ENCODE data around the gene CADM1. TPM values are rescaled to one million over a fixed set of nuclear protein-coding genes. Genes with fewer than 3 reads are reported as not detected.

CADM1 gene
- polyA plus RNA-seq, 1 experiment: 31.8 TPM

DNA sequence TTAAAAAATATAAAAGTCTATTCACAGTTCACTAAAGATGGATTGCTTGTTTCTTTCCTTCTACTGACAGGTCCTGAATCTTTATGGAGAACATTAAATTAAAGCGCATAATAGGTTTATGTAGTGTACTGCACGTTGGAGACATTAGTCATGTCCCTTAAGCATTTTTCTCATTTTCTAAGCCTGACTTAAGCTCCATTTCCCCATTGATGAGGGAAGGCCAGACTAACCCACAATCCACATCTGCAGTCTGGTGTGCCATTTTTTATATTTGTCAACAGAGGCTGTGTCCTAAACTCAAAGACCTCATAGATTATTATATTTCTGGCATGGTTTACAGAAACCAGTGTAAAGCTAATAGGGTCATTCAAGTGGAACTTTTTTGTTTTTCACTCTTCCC, 39.9 kb downstream of the CADM1 start:
- ChIA-PET POLR2A (no interaction called here), CTCF (interaction anchor here (0.6 kb wide), 1 partner anchor 57 kb away, joined by 3 read pairs; no protein-coding TSS in a partner anchor)
- TF ChIP-seq, protein P1, sequence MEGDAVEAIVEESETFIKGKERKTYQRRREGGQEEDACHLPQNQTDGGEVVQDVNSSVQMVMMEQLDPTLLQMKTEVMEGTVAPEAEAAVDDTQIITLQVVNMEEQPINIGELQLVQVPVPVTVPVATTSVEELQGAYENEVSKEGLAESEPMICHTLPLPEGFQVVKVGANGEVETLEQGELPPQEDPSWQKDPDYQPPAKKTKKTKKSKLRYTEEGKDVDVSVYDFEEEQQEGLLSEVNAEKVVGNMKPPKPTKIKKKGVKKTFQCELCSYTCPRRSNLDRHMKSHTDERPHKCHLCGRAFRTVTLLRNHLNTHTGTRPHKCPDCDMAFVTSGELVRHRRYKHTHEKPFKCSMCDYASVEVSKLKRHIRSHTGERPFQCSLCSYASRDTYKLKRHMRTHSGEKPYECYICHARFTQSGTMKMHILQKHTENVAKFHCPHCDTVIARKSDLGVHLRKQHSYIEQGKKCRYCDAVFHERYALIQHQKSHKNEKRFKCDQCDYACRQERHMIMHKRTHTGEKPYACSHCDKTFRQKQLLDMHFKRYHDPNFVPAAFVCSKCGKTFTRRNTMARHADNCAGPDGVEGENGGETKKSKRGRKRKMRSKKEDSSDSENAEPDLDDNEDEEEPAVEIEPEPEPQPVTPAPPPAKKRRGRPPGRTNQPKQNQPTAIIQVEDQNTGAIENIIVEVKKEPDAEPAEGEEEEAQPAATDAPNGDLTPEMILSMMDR (IDR thresholded peaks at IDR 0.05; ENCODE audit: insufficient read depth, low read depth, low read length): no peak
- Histone ChIP-seq H3K27me3 (ENCODE audit: control insufficient read depth, insufficient read depth, low read length) (no peaks in the 10 kb centered on the region), H3K4me3 (ENCODE audit: low read depth, low read length) (no peak overlapping the region), H3K36me3 (ENCODE audit: control insufficient read depth, insufficient read depth, low read length) (no peaks in the 10 kb centered on the region)
- DNase-seq (ENCODE audit: low read depth): peak; percentile 55

DNA sequence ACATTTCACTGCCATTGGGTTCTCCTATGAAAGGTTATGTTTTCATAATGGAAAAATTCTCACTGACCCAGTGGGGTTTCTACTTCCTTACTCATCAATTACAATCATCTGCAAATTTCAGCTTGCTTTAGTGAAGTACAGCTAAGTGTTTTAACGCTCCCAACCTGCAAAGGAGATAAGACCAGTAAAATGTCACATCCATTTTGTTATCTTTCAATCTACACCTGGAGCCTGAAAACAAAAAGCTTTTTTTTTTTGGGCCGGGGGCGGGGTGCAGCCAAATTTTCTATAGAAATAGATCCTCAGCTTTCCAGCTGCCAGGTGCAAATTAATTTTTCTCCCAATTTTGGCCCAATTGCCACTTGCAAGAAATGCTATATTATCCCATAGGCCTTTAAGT, 40.6 kb downstream of the CADM1 start:
- DNase-seq (ENCODE audit: low read depth): no peak
- H3K4me3 ChIP-seq (ENCODE audit: low read depth, low read length): no peak overlapping the region
- ChIA-PET CTCF (interaction anchor here (0.6 kb wide), 2 partner anchors 41 to 56 kb away, joined by 3 to 5 read pairs; no protein-coding TSS in a partner anchor), POLR2A (no interaction called here)
- no peaks in the 10 kb centered on the region for H3K36me3 ChIP-seq (ENCODE audit: control insufficient read depth, insufficient read depth, low read length)
- H3K27me3 ChIP-seq (ENCODE audit: control insufficient read depth, insufficient read depth, low read length): no peaks in the 10 kb centered on the region
- TF ChIP-seq, protein P1 (IDR thresholded peaks at IDR 0.05; ENCODE audit: insufficient read depth, low read depth, low read length): no peak

DNA sequence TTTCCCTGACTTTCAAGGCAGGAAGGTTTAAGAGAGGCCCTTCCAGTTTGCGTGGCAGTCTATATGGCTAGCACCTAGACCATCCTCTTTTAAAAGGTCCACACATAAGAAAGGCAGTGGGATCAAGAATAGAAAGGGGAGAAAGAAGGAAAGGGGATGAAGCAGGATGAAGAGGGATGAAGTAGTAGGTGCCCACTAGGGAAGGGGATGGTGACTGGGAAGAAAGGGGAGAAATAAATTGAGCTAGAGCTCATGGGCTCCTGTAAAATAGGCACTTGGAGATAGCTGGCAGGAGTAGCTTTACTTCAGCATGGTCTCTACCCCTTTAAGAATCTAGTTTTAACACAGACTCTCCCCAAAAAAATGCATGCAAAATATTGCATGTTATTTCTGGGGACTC, 41.5 kb downstream of the CADM1 start:
- no peaks in the 10 kb centered on the region for H3K36me3 ChIP-seq (ENCODE audit: control insufficient read depth, insufficient read depth, low read length)
- no peak for DNase-seq (ENCODE audit: low read depth)
- ChIA-PET CTCF (no interaction called here), POLR2A (interaction anchor here (0.7 kb wide), 1 partner anchor 237 kb away, joined by 3 read pairs; no protein-coding TSS in a partner anchor)
- TF ChIP-seq, protein P1 (IDR thresholded peaks at IDR 0.05; ENCODE audit: insufficient read depth, low read depth, low read length): no peak
- no peak overlapping the region for H3K4me3 ChIP-seq (ENCODE audit: low read depth, low read length)
- no peaks in the 10 kb centered on the region for H3K27me3 ChIP-seq (ENCODE audit: control insufficient read depth, insufficient read depth, low read length)

DNA sequence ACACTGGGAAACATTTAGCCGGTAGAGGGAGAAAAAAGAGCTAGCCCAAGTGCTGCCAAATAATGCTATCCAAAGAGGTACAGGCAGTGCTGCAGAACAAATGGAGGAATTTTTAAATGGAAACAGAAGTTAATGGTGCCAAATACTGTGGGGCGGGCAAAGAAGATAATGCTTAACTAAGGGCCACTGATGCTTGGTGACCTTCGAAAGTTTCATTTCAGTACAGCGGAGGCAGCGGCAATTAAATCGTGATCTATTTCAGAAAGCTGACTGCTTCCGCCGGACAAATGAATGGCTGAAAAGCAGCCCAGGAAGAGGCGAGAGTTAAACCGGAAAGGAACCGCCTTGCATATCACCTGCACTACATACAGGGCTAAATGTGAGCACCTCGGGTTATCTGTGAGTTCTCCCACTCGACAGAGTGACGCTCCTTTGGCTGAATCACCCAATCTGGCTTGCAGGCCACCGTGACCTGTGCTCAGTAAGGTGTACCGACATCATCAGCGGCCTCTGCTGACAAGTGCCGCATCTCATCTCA, 42.1 kb downstream of the CADM1 start:
- CTCF ChIA-PET: no interaction called here
- H3K36me3 ChIP-seq (ENCODE audit: control insufficient read depth, insufficient read depth, low read length): no peaks in the 10 kb centered on the region
- TF ChIP-seq, protein P1 (IDR thresholded peaks at IDR 0.05; ENCODE audit: insufficient read depth, low read depth, low read length): no peak
- H3K4me3 ChIP-seq (ENCODE audit: low read depth, low read length): no peak overlapping the region
- DNase-seq (ENCODE audit: low read depth): no peak
- H3K27me3 ChIP-seq (ENCODE audit: control insufficient read depth, insufficient read depth, low read length): no peaks in the 10 kb centered on the region
- POLR2A ChIA-PET: no interaction called here

DNA sequence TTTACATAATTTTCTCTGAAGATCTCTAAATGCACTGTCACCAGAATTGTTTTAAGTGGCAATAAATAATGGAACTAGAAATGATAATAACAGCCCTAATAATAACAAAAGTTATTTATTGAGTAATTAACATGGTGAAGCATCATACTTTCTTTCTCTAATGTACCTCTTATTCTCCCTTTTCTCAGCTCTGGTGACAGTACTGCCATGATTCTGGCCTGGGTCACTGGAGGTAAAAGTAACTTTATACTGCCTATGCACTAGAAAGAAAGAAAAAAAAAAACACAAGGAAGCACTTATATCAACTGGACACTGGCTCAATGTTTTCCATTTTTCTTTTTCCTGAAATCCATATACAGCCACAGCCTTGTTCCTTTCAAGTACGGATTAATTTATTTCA, 43.7 kb downstream of the CADM1 start:
- TF ChIP-seq, protein P1 (IDR thresholded peaks at IDR 0.05; ENCODE audit: insufficient read depth, low read depth, low read length): no peak
- ChIA-PET POLR2A (no interaction called here), CTCF (no interaction called here)
- H3K4me3 ChIP-seq (ENCODE audit: low read depth, low read length): no peak overlapping the region
- H3K36me3 ChIP-seq (ENCODE audit: control insufficient read depth, insufficient read depth, low read length): no peaks in the 10 kb centered on the region
- no peaks in the 10 kb centered on the region for H3K27me3 ChIP-seq (ENCODE audit: control insufficient read depth, insufficient read depth, low read length)
- DNase-seq (ENCODE audit: low read depth): no peak

Data from BJ (cell line).